ENCODE data around the gene KTN1.

GRCh38 chr14:55609681-55610080 lies 29.7 kb downstream of the KTN1 start:
- TF ChIP-seq CTCF (IDR thresholded peaks at IDR 0.05; ENCODE audit: poor library complexity) (no peak), EZH2 (IDR thresholded peaks at IDR 0.05; ENCODE audit: borderline replicate concordance) (no peak), EZH2phosphoT487 (IDR thresholded peaks at IDR 0.05; ENCODE audit: low read depth, severe bottlenecking, unreplicated experiment) (no peak)

Measured in hepatocyte (in vitro differentiated cells).